Stimulated activated naive CD8-positive, alpha-beta T cell treated with anti-CD3 and anti-CD28 coated beads, Interleukin-15, Interleukin-2, amounts not matched to agents 100 ng/mL and 50 ng/mL, for 24 hours (primary cell): Measurements from ENCODE around the gene POLD2.

Experiments
- H3K27ac Mint-ChIP-seq: one replicate; pipeline ENCODE4 v1.8.0; 2021; ENCODE audit warnings: mild to moderate bottlenecking, mixed read lengths
- H3K27me3 Mint-ChIP-seq: one replicate; pipeline ENCODE4 v1.8.0; 2021; ENCODE audit warnings: mixed read lengths
- H3K36me3 Mint-ChIP-seq: one replicate; pipeline ENCODE4 v1.8.0; 2021; ENCODE audit warnings: low read depth, mixed read lengths
- H3K4me1 Mint-ChIP-seq: one replicate; pipeline ENCODE4 v1.8.0; 2021; ENCODE audit warnings: low read depth, mixed read lengths
- H3K4me3 Mint-ChIP-seq: one replicate; pipeline ENCODE4 v1.8.0; 2021; ENCODE audit warnings: mild to moderate bottlenecking, mixed read lengths
- H3K9me3 Mint-ChIP-seq: one replicate; pipeline ENCODE4 v1.8.0; 2021; ENCODE audit warnings: mixed read lengths

Gene POLD2

GRCh38 chr7:44079331-44080021 is 43.9 kb downstream of the POLD2 start:
- Mint-ChIP-seq H3K27ac (peak overlapping the region; percentile 43), H3K4me3 (no peak overlapping the region), H3K4me1 (peaks cover 60% of the 10 kb centered on the region), H3K36me3 (peaks cover 53% of the 10 kb centered on the region), H3K27me3 (no peaks in the 10 kb centered on the region), H3K9me3 (no peaks in the 10 kb centered on the region)

- Mint-ChIP-seq H3K9me3 (no peaks in the 10 kb centered on the region), H3K27ac (peak overlapping the region; percentile 43), H3K36me3 (peaks cover 58% of the 10 kb centered on the region), H3K4me3 (peak overlapping the region; percentile 24), H3K4me1 (peaks cover 64% of the 10 kb centered on the region), H3K27me3 (no peaks in the 10 kb centered on the region)
These were observed 44.8 kb downstream of the POLD2 start for GRCh38 chr7:44078521-44078920.

GRCh38 chr7:44077681-44078091 is 45.7 kb downstream of the POLD2 start:
- Mint-ChIP-seq H3K9me3 (no peaks in the 10 kb centered on the region), H3K27me3 (no peaks in the 10 kb centered on the region), H3K27ac (peak overlapping the region; percentile 88), H3K36me3 (peaks cover 66% of the 10 kb centered on the region), H3K4me1 (peaks cover 64% of the 10 kb centered on the region), H3K4me3 (no peak overlapping the region)

- Mint-ChIP-seq H3K4me1 (peaks cover 68% of the 10 kb centered on the region), H3K36me3 (peaks cover 70% of the 10 kb centered on the region), H3K4me3 (no peak overlapping the region), H3K27me3 (no peaks in the 10 kb centered on the region), H3K27ac (no peak overlapping the region), H3K9me3 (no peaks in the 10 kb centered on the region)
These were observed 46.3 kb downstream of the POLD2 start for GRCh38 chr7:44077061-44077460.

- H3K9me3 Mint-ChIP-seq: no peaks in the 10 kb centered on the region
- no peak overlapping the region for H3K4me3 Mint-ChIP-seq
- H3K36me3 Mint-ChIP-seq: peaks cover 73% of the 10 kb centered on the region
- no peak overlapping the region for H3K27ac Mint-ChIP-seq
- no peaks in the 10 kb centered on the region for H3K27me3 Mint-ChIP-seq
- peaks cover 65% of the 10 kb centered on the region for H3K4me1 Mint-ChIP-seq
These were observed 47.0 kb downstream of the POLD2 start for GRCh38 chr7:44076101-44076895.

GRCh38 chr7:44075296-44076075 is 47.9 kb downstream of the POLD2 start:
- no peaks in the 10 kb centered on the region for H3K9me3 Mint-ChIP-seq
- H3K4me1 Mint-ChIP-seq: peaks cover 62% of the 10 kb centered on the region
- peaks cover 71% of the 10 kb centered on the region for H3K36me3 Mint-ChIP-seq
- H3K27ac Mint-ChIP-seq: peak overlapping the region; percentile 40
- no peak overlapping the region for H3K4me3 Mint-ChIP-seq
- H3K27me3 Mint-ChIP-seq: no peaks in the 10 kb centered on the region

GRCh38 chr7:44074349-44074695 is 49.0 kb downstream of the POLD2 start:
- H3K27ac Mint-ChIP-seq: no peak overlapping the region
- no peaks in the 10 kb centered on the region for H3K27me3 Mint-ChIP-seq
- H3K9me3 Mint-ChIP-seq: no peaks in the 10 kb centered on the region
- H3K36me3 Mint-ChIP-seq: peaks cover 77% of the 10 kb centered on the region
- peaks cover 54% of the 10 kb centered on the region for H3K4me1 Mint-ChIP-seq
- no peak overlapping the region for H3K4me3 Mint-ChIP-seq

GRCh38 chr7:44073664-44074348 is 49.5 kb downstream of the POLD2 start:
- Mint-ChIP-seq H3K27ac (peak overlapping the region; percentile 61), H3K36me3 (peaks cover 73% of the 10 kb centered on the region), H3K27me3 (no peaks in the 10 kb centered on the region), H3K9me3 (no peaks in the 10 kb centered on the region), H3K4me3 (no peak overlapping the region), H3K4me1 (peaks cover 50% of the 10 kb centered on the region)

GRCh38 chr7:44072364-44073231 is 50.8 kb downstream of the POLD2 start:
- Mint-ChIP-seq H3K9me3 (no peaks in the 10 kb centered on the region), H3K4me3 (no peak overlapping the region), H3K4me1 (peaks cover 47% of the 10 kb centered on the region), H3K27ac (no peak overlapping the region), H3K27me3 (no peaks in the 10 kb centered on the region), H3K36me3 (peaks cover 61% of the 10 kb centered on the region)

- Mint-ChIP-seq H3K36me3 (peaks cover 54% of the 10 kb centered on the region), H3K27ac (no peak overlapping the region), H3K4me1 (peaks cover 43% of the 10 kb centered on the region), H3K4me3 (no peak overlapping the region), H3K9me3 (no peaks in the 10 kb centered on the region), H3K27me3 (no peaks in the 10 kb centered on the region)
These were observed 51.5 kb downstream of the POLD2 start for GRCh38 chr7:44071726-44072363.

- no peaks in the 10 kb centered on the region for H3K9me3 Mint-ChIP-seq
- H3K27ac Mint-ChIP-seq: no peak overlapping the region
- H3K4me3 Mint-ChIP-seq: no peak overlapping the region
- H3K36me3 Mint-ChIP-seq: peaks cover 25% of the 10 kb centered on the region
- peaks cover 41% of the 10 kb centered on the region for H3K4me1 Mint-ChIP-seq
- H3K27me3 Mint-ChIP-seq: no peaks in the 10 kb centered on the region
These were observed 55.3 kb downstream of the POLD2 start for GRCh38 chr7:44068054-44068453.

- Mint-ChIP-seq H3K27me3 (no peaks in the 10 kb centered on the region), H3K27ac (no peak overlapping the region), H3K9me3 (no peaks in the 10 kb centered on the region), H3K4me3 (no peak overlapping the region), H3K36me3 (peaks cover 20% of the 10 kb centered on the region), H3K4me1 (peaks cover 35% of the 10 kb centered on the region)
These were observed 56.0 kb downstream of the POLD2 start for GRCh38 chr7:44067064-44067951.
